HCT116 (cell line): ENCODE data around the gene SLC35E4. TPM values are rescaled to one million over a fixed set of nuclear protein-coding genes. Genes with fewer than 3 reads are reported as not detected.

ENCODE experiments used
- ATAC-seq: fragments of 200-7000 bp; cut with Tn5 transposase; 2 replicates; pipeline ENCODE4 v1.9.1; 2020; ENCODE audit warnings: mild to moderate bottlenecking, moderate library complexity
- BruUV-seq: library from RNA; stranded (reverse); fragments of 400-500 nt; replicated peaks from 2 replicates; lab custom pipeline; 2021; lab: Mats Ljungman, UMichigan
- CTCF ChIA-PET: fragments of 300-600 bp; sonication (Branson Sonifier 250); formaldehyde crosslinking; loops from one replicate; lab custom pipeline; 2021; ENCODE audit warnings: antibody characterized with exemption; lab: Charles Lee
- POLR2A ChIA-PET: fragments of 300-600, 350-600 bp; sonication (Branson Sonifier 250); formaldehyde crosslinking; loops from one replicate; lab custom pipeline; 2021; ENCODE audit warnings: antibody characterized with exemption; lab: Charles Lee
- RAD21 ChIA-PET, 2 experiments: fragments of 300-600 bp; sonication (Branson Sonifier 250); formaldehyde crosslinking; loops; one replicate each; lab custom pipeline; 2023; ENCODE audit warnings: low total read pairs in 2 of 2; ENCODE audit not compliant: uncharacterized antibody in 2 of 2, unreplicated experiment in 2 of 2, low non-redundant PET in 1 of 2; lab: Charles Lee
- DNase-seq: peaks from one replicate; pipeline ENCODE4 v3.0.0-alpha.2; 2010; ENCODE audit warnings: low read depth, low spot score
- H2AFZ ChIP-seq: fragments of 200-600 bp; shearing (Covaris generic), sonication (generic); 2 replicates; pipeline ENCODE4 v1.6.1; 2017; ENCODE audit warnings: low read depth, mixed run types, mixed read lengths, antibody characterized with exemption, low read length; ENCODE audit not compliant: poor library complexity, severe bottlenecking
- H3K27ac ChIP-seq: 2 replicates; pipeline ENCODE4 v1.5.1; 2012; ENCODE audit warnings: low read depth, low read length
- H3K27me3 ChIP-seq: fragments of 200-600 bp; sonication (generic); 2 replicates; pipeline ENCODE4 v1.6.1; 2016; ENCODE audit warnings: mixed run types, low read length, mixed read lengths; ENCODE audit not compliant: insufficient read depth
- H3K36me3 ChIP-seq, 2 experiments: fragments of 200-500 bp in 1 of 2; fragments of 200-600 bp in 1 of 2; sonication (Bioruptor generic) in 1 of 2; sonication (generic) in 1 of 2; 2 replicates each; pipeline versions ENCODE4 v1.5.1 to v1.6.1; 2014 to 2016; ENCODE audit warnings: low read length in 2 of 2, inconsistent platforms in 1 of 2, mixed read lengths in 1 of 2, mixed run types in 1 of 2; ENCODE audit not compliant: insufficient read depth in 2 of 2, control insufficient read depth in 1 of 2
- H3K4me1 ChIP-seq, 2 experiments: fragments of 200-600 bp in 1 of 2; sonication (generic) in 1 of 2; 2 replicates each; pipeline versions ENCODE4 v1.5.1 to v1.6.1; 2012 to 2017; ENCODE audit warnings: low read length in 2 of 2, inconsistent platforms in 1 of 2, mild to moderate bottlenecking in 1 of 2, mixed read lengths in 1 of 2, mixed run types in 1 of 2, moderate library complexity in 1 of 2; ENCODE audit not compliant: insufficient read depth in 2 of 2, control insufficient read depth in 1 of 2
- H3K4me2 ChIP-seq: fragments of 200-600 bp; sonication (generic); 2 replicates; pipeline ENCODE4 v1.6.1; 2017; ENCODE audit warnings: mixed run types, low read length, mixed read lengths
- H3K4me3 ChIP-seq, 2 experiments: fragments of 200-600 bp in 1 of 2; sonication (generic) in 1 of 2; replicated peaks in 1 of 2; 2 replicates each; pipeline ENCODE4 v1.5.1; 2011 to 2016; ENCODE audit warnings: low read length in 2 of 2, control low read depth in 1 of 2, low read depth in 1 of 2, mild to moderate bottlenecking in 1 of 2, mixed read lengths in 1 of 2, mixed run types in 1 of 2
- H3K79me2 ChIP-seq: fragments of 200-600 bp; sonication (generic); 2 replicates; pipeline ENCODE4 v1.6.1; 2017; ENCODE audit warnings: mild to moderate bottlenecking, mixed run types, low read length, moderate library complexity, mixed read lengths; ENCODE audit not compliant: insufficient read depth
- H3K9ac ChIP-seq: fragments of 200-600 bp; sonication (generic); 2 replicates; pipeline ENCODE4 v1.6.1; 2016; ENCODE audit warnings: low read length, mixed read lengths
- H3K9me2 ChIP-seq: fragments of 200-600 bp; sonication (generic), shearing (Covaris generic); 2 replicates; pipeline ENCODE4 v1.6.1; 2017; ENCODE audit warnings: mixed run types, mild to moderate bottlenecking, moderate library complexity; ENCODE audit not compliant: insufficient read depth
- H3K9me3 ChIP-seq, 2 experiments: fragments of 200-500 bp in 1 of 2; fragments of 200-600 bp in 1 of 2; sonication (Bioruptor generic) in 1 of 2; sonication (generic) in 1 of 2; 2 replicates each; pipeline ENCODE4 v1.6.1; 2014 to 2017; ENCODE audit warnings: low read length in 2 of 2, mixed read lengths in 2 of 2, inconsistent platforms in 1 of 2, low read depth in 1 of 2, mild to moderate bottlenecking in 1 of 2, mixed run types in 1 of 2, moderate library complexity in 1 of 2; ENCODE audit not compliant: control insufficient read depth in 1 of 2, insufficient read depth in 1 of 2
- H4K20me1 ChIP-seq: fragments of 200-600 bp; sonication (generic), shearing (Covaris generic); 2 replicates; pipeline ENCODE4 v1.6.1; 2017; ENCODE audit warnings: mixed run types, mild to moderate bottlenecking, moderate library complexity; ENCODE audit not compliant: insufficient read depth
- CEBPB ChIP-seq: IDR thresholded peaks from 2 replicates; pipeline ENCODE4 v1.6.1; 2012; ENCODE audit warnings: low read depth
- CTCF ChIP-seq, 3 experiments: fragments of 200-600 bp in 1 of 3; sonication (generic) in 1 of 3; IDR thresholded peaks in 2 of 3; conservative IDR thresholded peaks in 1 of 3; 2 replicates each; pipeline ENCODE4 v1.5.1; 2012 to 2017; ENCODE audit warnings: low read depth in 2 of 3, low read length in 2 of 3, antibody characterized with exemption in 1 of 3, borderline replicate concordance in 1 of 3, control low read depth in 1 of 3, mild to moderate bottlenecking in 1 of 3, mixed read lengths in 1 of 3, mixed run types in 1 of 3, moderate library complexity in 1 of 3; ENCODE audit not compliant: insufficient read depth in 1 of 3
- EGR1 ChIP-seq: IDR thresholded peaks from 2 replicates; pipeline ENCODE4 v1.6.1; 2012; ENCODE audit warnings: low read depth
- ELF1 ChIP-seq: IDR thresholded peaks from 2 replicates; pipeline ENCODE4 v1.6.1; 2012; ENCODE audit warnings: low read depth, borderline replicate concordance
- EZH2phosphoT487 ChIP-seq: fragments of 200-600 bp; IDR thresholded peaks from 2 replicates; pipeline ENCODE4 v1.6.1; 2018; ENCODE audit warnings: antibody characterized with exemption, borderline replicate concordance
- FOSL1 ChIP-seq: IDR thresholded peaks from 2 replicates; pipeline ENCODE4 v1.6.1; 2012; ENCODE audit warnings: low read depth
- MAX ChIP-seq: IDR thresholded peaks from 2 replicates; pipeline ENCODE4 v1.6.1; 2012
- POLR2AphosphoS5 ChIP-seq: IDR thresholded peaks from 2 replicates; pipeline ENCODE4 v1.6.1; 2011; ENCODE audit warnings: mild to moderate bottlenecking, low read depth, low read length, moderate library complexity
- RAD21 ChIP-seq: IDR thresholded peaks from 2 replicates; pipeline ENCODE4 v1.6.1; 2012; ENCODE audit warnings: low read depth, mild to moderate bottlenecking
- REST ChIP-seq: IDR thresholded peaks from 2 replicates; pipeline ENCODE4 v1.6.1; 2012; ENCODE audit warnings: low read depth
- SIN3A ChIP-seq: IDR thresholded peaks from 2 replicates; pipeline ENCODE4 v1.6.1; 2012; ENCODE audit warnings: low read depth
- SP1 ChIP-seq: IDR thresholded peaks from 2 replicates; pipeline ENCODE4 v1.6.1; 2012; ENCODE audit warnings: low read depth
- TCF7L2 ChIP-seq: IDR thresholded peaks from 2 replicates; pipeline ENCODE4 v1.7.0; 2011; ENCODE audit warnings: borderline replicate concordance, inconsistent platforms; ENCODE audit not compliant: insufficient read depth, insufficient read length; ENCODE audit errors: extremely low read depth
- ZBTB33 ChIP-seq: IDR thresholded peaks from 2 replicates; pipeline ENCODE4 v1.6.1; 2011; ENCODE audit warnings: mild to moderate bottlenecking, low read length, moderate library complexity; ENCODE audit not compliant: insufficient replicate concordance; ENCODE audit errors: extremely low read depth
- ZFX ChIP-seq: fragments of 450-650 bp; IDR thresholded peaks from 2 replicates; pipeline ENCODE4 v1.6.1; 2017
- ZNF274 ChIP-seq: fragments of 200-500 bp; sonication (Bioruptor generic); IDR thresholded peaks from 2 replicates; pipeline ENCODE4 v1.6.1; 2014; ENCODE audit warnings: mild to moderate bottlenecking, low read depth, low read length, inconsistent platforms
- intact Hi-C: fragments of 100-400 bp; cut with micrococcal nuclease; formaldehyde crosslinking; loops from 2 replicates; pipeline ENCODE4 v1.10.0; 2022
- total RNA-seq: library from RNA; stranded (reverse); gene quantifications from one replicate; pipeline ENCODE4 v1.2.1, GENCODE V29; 2021; ENCODE audit not compliant: unreplicated experiment

SLC35E4 gene
- total RNA-seq, 1 experiment from 2014 or later = 6.2 TPM

- Histone ChIP-seq H3K9me3 (no peaks in the 10 kb centered on the region), H3K27me3 (no peaks in the 10 kb centered on the region), H3K36me3 (no peaks in the 10 kb centered on the region), H3K4me2 (no peak overlapping the region), H3K4me1 (peaks cover 8 to 11% of the 10 kb centered on the region in 2 experiments), H3K27ac (no peak overlapping the region), H3K9me2 (no peaks in the 10 kb centered on the region), H3K9ac (no peak overlapping the region), H4K20me1 (no peaks in the 10 kb centered on the region), H3K4me3 (no peak overlapping the region), H3K79me2 (no peaks in the 10 kb centered on the region), H2AFZ (no peak overlapping the region)
- CTCF ChIA-PET = interaction anchor here (0.6 kb wide), 2 partner anchors 170 to 1801 kb away, joined by 3 to 4 read pairs; no protein-coding TSS in a partner anchor
- no TSS peak for BruUV-seq
- RAD21 ChIA-PET = no interaction called here
- no peak for DNase-seq
- TF ChIP-seq MAX (no peak), REST (no peak), CEBPB (no peak), FOSL1 (no peak), ZNF274 (no peak), ZBTB33 (no peak), EZH2phosphoT487 (no peak), CTCF (IDR thresholded peaks at IDR 0.05 in 2 of 3, conservative IDR thresholded peaks at IDR 0.05 in 1 of 3; ENCODE audit: borderline replicate concordance in 1 of 3, insufficient read depth in 1 of 3, low read depth in 2 of 3, low read length in 2 of 3) (no peak), TCF7L2 (no peak), EGR1 (no peak), POLR2AphosphoS5 (no peak), RAD21 (no peak), ZFX (no peak), ELF1 (no peak), SIN3A (no peak), SP1 (no peak)
- no peak for ATAC-seq
- intact Hi-C loops = no loop called here
- POLR2A ChIA-PET = no interaction called here
Observed at GRCh38 chr22:30673136-30673535, 37.6 kb downstream of the SLC35E4 start.
